CD4-positive, alpha-beta T cell (primary cell): ENCODE data around the gene EFEMP1. TPM values are rescaled to one million over a fixed set of nuclear protein-coding genes. Genes with fewer than 3 reads are reported as not detected.

Experiments used
- ATAC-seq: fragments of 200-7000 bp; cut with Tn5 transposase; one replicate; pipeline ENCODE4 v1.10.0; 2022; ENCODE audit warnings: mild to moderate bottlenecking; ENCODE audit not compliant: poor library complexity
- CTCF ChIA-PET: fragments of 350-600 bp; sonication (Branson Sonifier 250); formaldehyde crosslinking; loops from one replicate; lab custom pipeline; 2021; ENCODE audit warnings: antibody characterized with exemption, inconsistent platforms; lab: Charles Lee
- POLR2A ChIA-PET: fragments of 350-600 bp; sonication (Branson Sonifier 250); formaldehyde crosslinking; loops from one replicate; lab custom pipeline; 2021; ENCODE audit warnings: antibody characterized with exemption, inconsistent platforms; lab: Charles Lee
- DNase-seq, 14 experiments: peaks; one replicate each; pipeline ENCODE4 v3.0.0-alpha.2; 2013 to 2020; ENCODE audit warnings: mixed read lengths in 2 of 14
- H3K27ac ChIP-seq, 2 donors: one replicate each; pipeline versions ENCODE4 v1.5.1 to v1.7.0; 2013; ENCODE audit warnings: low read length in 2 of 2, low read depth in 1 of 2, mild to moderate bottlenecking in 1 of 2
- H3K27me3 ChIP-seq, 2 experiments: 1 replicate in 1 of 2; 2 replicates in 1 of 2; pipeline versions ENCODE4 v1.6.1 to v1.7.0; 2013; ENCODE audit warnings: low read length in 2 of 2, control low read depth in 1 of 2, mild to moderate bottlenecking in 1 of 2, moderate library complexity in 1 of 2; ENCODE audit not compliant: insufficient read depth in 2 of 2, control insufficient read depth in 1 of 2
- H3K36me3 ChIP-seq: one replicate; pipeline ENCODE4 v1.6.1; 2013; ENCODE audit warnings: low read length, control low read depth; ENCODE audit not compliant: insufficient read depth
- H3K4me1 ChIP-seq: one replicate; pipeline ENCODE4 v1.6.1; 2013; ENCODE audit warnings: low read length, control low read depth; ENCODE audit not compliant: insufficient read depth
- H3K4me3 ChIP-seq: one replicate; pipeline ENCODE4 v1.5.1; 2013; ENCODE audit warnings: mild to moderate bottlenecking, low read length, moderate library complexity
- H3K9me3 ChIP-seq, 2 experiments: 1 replicate in 1 of 2; 2 replicates in 1 of 2; pipeline versions ENCODE4 v1.6.1 to v1.7.0; 2013; ENCODE audit warnings: low read length in 2 of 2, mild to moderate bottlenecking in 2 of 2, control low read depth in 1 of 2, moderate library complexity in 1 of 2; ENCODE audit not compliant: control insufficient read depth in 1 of 2, insufficient read depth in 1 of 2
- H3K27ac Mint-ChIP-seq: one replicate; pipeline ENCODE4 v1.8.0; 2020; ENCODE audit warnings: mixed read lengths
- H3K27me3 Mint-ChIP-seq: one replicate; pipeline ENCODE4 v1.8.0; 2021; ENCODE audit warnings: mixed read lengths
- H3K36me3 Mint-ChIP-seq: one replicate; pipeline ENCODE4 v1.8.0; 2021; ENCODE audit warnings: low read depth, mixed read lengths
- H3K4me1 Mint-ChIP-seq: one replicate; pipeline ENCODE4 v1.8.0; 2021; ENCODE audit warnings: low read depth, mixed read lengths
- H3K4me3 Mint-ChIP-seq: one replicate; pipeline ENCODE4 v1.8.0; 2020; ENCODE audit warnings: mild to moderate bottlenecking, mixed read lengths
- H3K9me3 Mint-ChIP-seq: one replicate; pipeline ENCODE4 v1.8.0; 2020; ENCODE audit warnings: mixed read lengths
- CTCF ChIP-seq: fragments of 200-600 bp; IDR thresholded peaks from one replicate; pipeline ENCODE4 v1.8.0; 2022; ENCODE audit warnings: antibody characterized with exemption, mild to moderate bottlenecking
- intact Hi-C, 2 experiments: fragments of 100-400 bp; cut with DNase I in 1 of 2; cut with micrococcal nuclease in 1 of 2; formaldehyde crosslinking; loops; one replicate each; pipeline versions ENCODE4 v1.15.1 to v1.9.0; 2023 to 2025; cut with DNase I, micrococcal nuclease
- total RNA-seq, 174 experiments: library from RNA in 2 of 174; stranded (reverse) in 2 of 174; gene quantifications; one replicate each; pipeline ENCODE4 v1.2.3 and lab custom pipeline; 2021 to 2026

Gene EFEMP1
- total RNA-seq, 2 experiments from 2014 or later = not detected

DNA sequence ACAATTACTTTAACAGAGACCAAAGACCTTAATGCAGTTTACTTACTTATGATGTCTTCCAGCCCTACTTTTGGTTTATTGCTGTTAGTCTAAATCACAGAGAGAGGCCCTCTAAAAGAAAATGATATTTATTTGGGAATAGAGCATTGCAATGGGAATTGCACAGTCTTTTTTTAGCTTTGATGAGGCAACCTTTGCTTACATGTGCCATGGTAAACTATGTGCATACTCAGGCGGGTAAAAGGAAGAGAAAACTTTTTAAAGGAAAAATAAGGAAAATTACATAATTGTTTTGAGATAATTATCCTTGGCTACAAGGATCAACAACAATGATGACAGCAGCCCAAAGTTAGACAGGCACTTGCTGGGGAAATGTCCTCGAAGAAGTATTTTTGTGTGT, 78.6 kb downstream of the EFEMP1 start:
- POLR2A ChIA-PET = no interaction called here

GRCh38 chr2:55843994-55844345, 79.6 kb downstream of the EFEMP1 start:
- H3K4me3 ChIP-seq = no peak overlapping the region
- H3K36me3 ChIP-seq = no peaks in the 10 kb centered on the region
- Mint-ChIP-seq H3K27me3 (no peaks in the 10 kb centered on the region), H3K4me1 (no peaks in the 10 kb centered on the region), H3K4me3 (no peak overlapping the region), H3K27ac (no peak overlapping the region), H3K36me3 (no peaks in the 10 kb centered on the region), H3K9me3 (peaks cover 2% of the 10 kb centered on the region)
- intact Hi-C loops = no loop called here
- ChIA-PET POLR2A (no interaction called here), CTCF (no interaction called here)
- ATAC-seq (no peak), DNase-seq (no peak)
- H3K27me3 ChIP-seq = no peaks in the 10 kb centered on the region
- no peaks in the 10 kb centered on the region for H3K4me1 ChIP-seq
- H3K27ac ChIP-seq = no peak overlapping the region
- H3K9me3 ChIP-seq = no peaks in the 10 kb centered on the region
- no peak for TF ChIP-seq CTCF

More for the DNA sequence above, 78.6 kb downstream of the EFEMP1 start:
- Histone ChIP-seq H3K36me3 (no peaks in the 10 kb centered on the region), H3K4me1 (no peaks in the 10 kb centered on the region), H3K9me3 (no peaks in the 10 kb centered on the region), H3K27me3 (no peaks in the 10 kb centered on the region), H3K27ac (no peak overlapping the region), H3K4me3 (no peak overlapping the region)
- TF ChIP-seq CTCF = no peak
- Mint-ChIP-seq H3K4me3 (no peak overlapping the region), H3K4me1 (no peaks in the 10 kb centered on the region), H3K36me3 (no peaks in the 10 kb centered on the region), H3K27me3 (no peaks in the 10 kb centered on the region), H3K9me3 (no peaks in the 10 kb centered on the region), H3K27ac (no peak overlapping the region)
- intact Hi-C loops = no loop called here
- no peak for ATAC-seq
- DNase-seq = no peak
- CTCF ChIA-PET = no interaction called here

DNA sequence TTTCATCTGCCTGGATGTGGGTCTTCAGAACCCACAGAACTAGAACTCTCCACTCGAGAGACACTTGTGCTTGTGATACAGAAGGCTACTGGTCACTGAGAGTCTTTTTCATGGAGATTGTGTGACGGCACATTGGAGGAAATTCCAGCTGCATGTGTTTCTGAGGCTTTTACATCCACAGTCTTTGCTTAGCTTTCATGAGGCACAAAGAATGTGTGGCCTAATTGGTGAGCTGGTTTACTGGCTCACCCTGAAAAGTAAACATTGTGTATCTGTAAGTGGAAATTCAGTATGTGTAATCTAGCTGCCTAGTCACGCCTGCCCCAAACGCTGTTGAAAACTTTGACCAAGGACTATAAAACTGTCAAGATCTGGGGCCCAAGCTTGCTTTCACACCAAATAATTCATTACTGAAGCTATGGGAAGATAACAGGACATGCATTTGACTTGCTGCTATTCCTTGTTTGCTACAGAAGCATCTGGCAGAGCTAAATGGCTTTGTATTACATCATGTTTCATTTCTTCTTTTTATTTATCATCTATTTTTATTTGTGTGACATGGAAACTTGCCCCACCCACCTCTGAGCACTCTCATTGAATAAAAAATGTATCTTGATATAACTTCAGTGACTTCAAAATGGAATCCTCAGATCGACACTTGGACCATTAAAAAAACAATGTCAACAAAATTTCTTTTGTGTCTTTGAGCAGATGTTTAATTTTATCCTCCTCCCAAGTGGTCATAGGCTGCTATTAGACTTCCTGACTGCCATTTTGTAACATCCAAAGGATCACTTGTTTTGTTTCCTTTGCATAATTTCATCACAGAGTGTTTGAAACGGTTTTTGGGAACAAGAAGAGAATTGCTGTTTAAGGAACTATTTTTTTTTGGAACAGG, 80.2 kb downstream of the EFEMP1 start:
- peaks cover 4% of the 10 kb centered on the region for H3K9me3 Mint-ChIP-seq
- H3K4me3 ChIP-seq = no peak overlapping the region
- no peak for ATAC-seq
- no peaks in the 10 kb centered on the region for H3K9me3 ChIP-seq
- H3K27ac Mint-ChIP-seq = no peak overlapping the region
- no peak overlapping the region for H3K27ac ChIP-seq
- CTCF ChIA-PET = no interaction called here
- H3K4me1 Mint-ChIP-seq = no peaks in the 10 kb centered on the region
- no peaks in the 10 kb centered on the region for H3K27me3 ChIP-seq
- POLR2A ChIA-PET = no interaction called here
- no peaks in the 10 kb centered on the region for H3K36me3 Mint-ChIP-seq
- intact Hi-C loops = no loop called here
- H3K4me1 ChIP-seq = no peaks in the 10 kb centered on the region
- DNase-seq = no peak
- H3K4me3 Mint-ChIP-seq = no peak overlapping the region
- H3K36me3 ChIP-seq = no peaks in the 10 kb centered on the region
- H3K27me3 Mint-ChIP-seq = peaks cover 5% of the 10 kb centered on the region
- no peak for TF ChIP-seq CTCF
